ENCODE results near the gene ARMC3.

GRCh38 chr10:23001901-23002516 lies 74.2 kb downstream of the ARMC3 start:
- TF ChIP-seq SIN3A (IDR thresholded peaks at IDR 0.05; ENCODE audit: borderline replicate concordance in 2 of 2, control insufficient read depth in 1 of 2, low read depth in 2 of 2, low read length in 2 of 2) (no peak), CTCF (IDR thresholded peaks at IDR 0.05 in 2 of 3, conservative IDR thresholded peaks at IDR 0.05 in 1 of 3; ENCODE audit: insufficient read depth in 2 of 3, low read depth in 1 of 3, low read length in 3 of 3) (no peak), SREBF2 (CRISPR knock-in tag; IDR thresholded peaks at IDR 0.05) (no peak), FOXP4 (CRISPR knock-in tag; IDR thresholded peaks at IDR 0.05; ENCODE audit: borderline replicate concordance) (no peak), CHD2 (IDR thresholded peaks at IDR 0.05; ENCODE audit: low read depth, low read length) (no peak), POLR2A (conservative IDR thresholded peaks at IDR 0.05) (no peak), ZBTB49 (CRISPR knock-in tag; IDR thresholded peaks at IDR 0.05; ENCODE audit: borderline replicate concordance) (no peak), EZH2 (IDR thresholded peaks at IDR 0.05; ENCODE audit: borderline replicate concordance, low read depth, low read length) (no peak), ELF1 (tag; IDR thresholded peaks at IDR 0.05) (no peak), NCOA2 (IDR thresholded peaks at IDR 0.05; ENCODE audit: partially characterized antibody in 2 of 2) (no peak), ZNF165 (CRISPR knock-in tag; IDR thresholded peaks at IDR 0.05; ENCODE audit: borderline replicate concordance) (no peak), NR1H2 (CRISPR knock-in tag; IDR thresholded peaks at IDR 0.05) (no peak)

Data from K562 (cell line).